ENCODE data around the gene MAMLD1.

MAMLD1 gene

DNA sequence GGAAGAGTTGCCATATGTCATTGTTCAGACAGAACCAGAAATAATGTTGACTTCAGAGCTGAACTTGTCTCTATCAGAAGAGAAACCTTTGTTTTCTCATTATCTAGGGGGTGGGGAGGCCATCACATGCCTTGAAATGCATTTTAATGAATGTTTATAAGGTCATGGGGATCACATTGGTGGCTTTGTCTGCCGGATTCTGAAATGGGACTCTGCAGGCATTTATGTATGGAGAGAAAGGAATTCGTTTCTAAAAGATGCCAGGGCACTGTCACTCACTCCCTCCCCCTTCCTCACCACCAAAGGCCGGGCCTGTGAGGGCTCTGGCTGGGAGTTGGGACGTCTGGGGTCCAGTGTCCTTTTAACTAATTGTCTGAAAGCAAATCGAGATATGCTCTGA is 102.2 kb downstream of the MAMLD1 start:
- DNase-seq: no peak

DNA sequence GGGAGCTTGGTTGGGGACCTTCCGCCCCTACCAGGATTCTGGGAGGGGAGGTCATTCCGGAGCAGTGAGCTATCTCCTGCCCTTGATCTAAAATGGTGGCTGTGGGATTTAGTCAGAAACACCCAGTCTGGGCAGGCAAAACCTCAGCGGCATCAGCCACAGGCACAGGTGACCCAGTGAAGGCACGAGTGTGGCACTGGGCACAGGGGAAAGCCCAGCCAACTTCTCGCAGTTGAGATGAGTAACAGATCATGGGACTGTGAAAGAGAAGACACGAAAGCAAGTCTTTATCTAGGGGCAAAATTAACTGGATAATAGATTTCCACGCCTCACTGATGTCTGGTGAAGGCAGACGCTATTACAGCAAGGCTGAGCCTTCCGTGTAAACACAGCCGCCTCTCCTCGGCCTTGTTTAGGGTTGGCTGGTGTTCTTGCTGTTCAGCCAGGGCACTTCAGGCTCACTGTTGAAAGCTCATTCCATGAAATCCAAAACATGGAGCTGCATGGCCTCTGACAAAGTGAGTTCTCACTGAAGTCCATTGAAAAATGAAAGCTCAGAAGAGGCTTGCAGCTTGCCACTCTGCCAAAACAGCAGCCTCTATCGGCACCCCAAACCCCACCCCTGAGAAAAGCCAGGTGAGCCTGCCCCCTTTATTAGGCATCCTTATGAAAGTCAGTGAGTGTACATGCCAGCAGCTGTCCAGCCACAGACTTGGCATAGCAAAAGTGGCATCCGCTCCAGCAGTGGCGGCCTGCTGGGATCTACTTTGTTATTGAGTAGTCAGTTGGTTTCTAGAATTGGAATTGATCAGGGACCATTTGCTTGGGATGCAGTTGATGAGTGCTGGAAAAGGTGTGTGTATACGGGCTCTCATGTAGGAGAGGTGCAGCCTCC is 103.0 kb downstream of the MAMLD1 start:
- no peak for DNase-seq

DNA sequence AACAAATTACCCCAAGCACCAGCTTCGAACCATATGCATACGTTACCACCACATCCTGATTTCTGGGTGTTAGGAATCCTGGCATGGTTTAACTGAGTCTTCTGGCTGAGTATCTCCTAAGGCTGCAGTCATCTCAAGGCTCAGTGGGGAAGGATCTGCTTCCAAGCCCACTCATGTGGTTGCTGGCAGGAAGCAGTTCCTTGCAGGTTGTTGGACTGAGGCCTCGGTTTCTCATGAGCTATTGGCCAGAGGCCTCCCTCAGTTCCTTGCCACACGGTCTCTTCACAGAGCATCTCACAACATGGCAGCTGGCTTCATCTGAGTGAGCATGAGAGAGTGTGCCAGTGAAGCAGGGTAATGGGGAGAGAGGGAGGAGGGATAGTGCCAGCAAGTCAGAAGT is 109.2 kb downstream of the MAMLD1 start:
- no peak for DNase-seq

DNA sequence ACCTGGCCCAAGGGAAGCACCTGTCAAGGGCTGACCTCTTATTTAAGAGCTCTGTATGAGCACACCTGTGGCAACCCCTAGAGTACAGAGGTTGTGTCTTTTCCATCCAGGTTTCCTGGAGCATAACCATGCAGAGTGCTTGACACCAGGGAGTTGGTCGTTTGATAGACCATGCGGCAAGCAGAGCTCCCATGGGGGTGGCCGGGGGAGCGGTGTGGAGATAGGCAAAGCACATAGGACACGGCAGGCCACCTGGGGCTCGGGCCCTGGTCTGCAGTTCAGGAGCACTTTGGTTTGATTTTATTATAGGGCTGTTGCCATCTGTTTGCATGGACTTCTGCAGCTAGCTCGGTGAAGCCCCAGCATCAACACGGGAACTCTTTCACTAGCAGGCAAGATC is 110.3 kb downstream of the MAMLD1 start:
- DNase-seq: no peak

DNA sequence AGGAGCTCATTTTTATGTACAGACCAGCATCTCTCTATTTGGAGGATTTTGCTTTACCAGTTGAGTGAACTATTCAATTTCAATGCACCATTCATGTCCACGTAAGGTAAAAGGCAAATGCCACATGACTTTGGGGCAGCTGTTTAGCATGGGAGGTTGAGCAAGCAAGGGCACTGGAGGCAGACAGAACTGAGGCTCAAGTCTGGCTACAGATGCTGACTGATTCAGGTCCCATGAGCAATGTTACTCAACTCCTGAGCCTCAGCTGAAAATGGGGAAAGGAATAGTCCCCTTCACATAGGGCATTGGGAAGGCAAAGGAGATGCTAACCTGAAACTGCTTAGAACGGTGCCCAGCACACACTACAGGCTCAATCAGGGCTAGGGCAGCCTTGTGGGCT is 112.3 kb downstream of the MAMLD1 start:
- DNase-seq: no peak

DNA sequence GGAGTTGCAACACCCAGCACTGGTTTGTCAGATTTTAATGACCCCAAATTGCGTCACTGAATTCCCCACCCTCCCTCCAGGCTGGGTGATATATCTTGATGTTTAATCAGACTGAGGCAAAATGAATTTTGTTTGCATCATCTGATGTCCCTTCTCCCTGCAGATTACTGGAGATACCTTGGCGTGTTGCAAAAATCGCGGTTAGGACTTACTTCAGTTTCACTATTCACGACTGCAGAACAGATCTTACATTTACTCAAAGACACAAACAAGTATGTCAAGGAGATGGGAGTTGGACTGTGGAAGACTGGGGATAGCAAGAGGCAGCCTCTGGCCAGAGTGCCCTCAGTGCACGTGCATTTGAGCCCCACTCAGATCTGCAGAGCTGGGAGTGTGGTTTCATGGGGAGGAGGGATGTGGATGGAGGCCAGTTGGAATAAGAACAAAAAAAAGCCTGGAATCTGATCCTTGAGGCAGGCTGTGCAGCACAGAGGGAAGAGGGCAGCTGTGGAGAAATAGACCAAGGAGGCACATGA is 113.1 kb downstream of the MAMLD1 start:
- no peak for DNase-seq

DNA sequence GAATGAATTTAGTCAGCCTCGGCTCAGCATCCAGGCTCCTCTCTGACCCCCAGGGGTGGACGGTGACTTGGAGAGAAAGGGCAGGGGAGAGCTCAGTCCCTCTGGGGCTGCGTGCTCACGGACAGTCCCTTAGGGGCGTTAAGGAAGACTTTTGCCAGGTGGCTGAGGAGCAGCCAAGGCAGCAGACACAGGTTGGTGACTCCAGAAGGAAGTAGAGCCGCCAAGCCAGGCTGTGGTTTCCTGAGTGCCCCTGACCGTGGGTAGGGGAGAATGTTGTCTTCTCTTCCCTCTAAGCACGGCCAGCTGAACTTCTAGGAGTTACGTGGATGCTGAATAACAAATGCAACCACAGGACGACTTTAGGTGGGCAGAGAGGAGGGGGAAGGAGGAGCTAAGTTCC is 114.3 kb downstream of the MAMLD1 start:
- DNase-seq: no peak

DNA sequence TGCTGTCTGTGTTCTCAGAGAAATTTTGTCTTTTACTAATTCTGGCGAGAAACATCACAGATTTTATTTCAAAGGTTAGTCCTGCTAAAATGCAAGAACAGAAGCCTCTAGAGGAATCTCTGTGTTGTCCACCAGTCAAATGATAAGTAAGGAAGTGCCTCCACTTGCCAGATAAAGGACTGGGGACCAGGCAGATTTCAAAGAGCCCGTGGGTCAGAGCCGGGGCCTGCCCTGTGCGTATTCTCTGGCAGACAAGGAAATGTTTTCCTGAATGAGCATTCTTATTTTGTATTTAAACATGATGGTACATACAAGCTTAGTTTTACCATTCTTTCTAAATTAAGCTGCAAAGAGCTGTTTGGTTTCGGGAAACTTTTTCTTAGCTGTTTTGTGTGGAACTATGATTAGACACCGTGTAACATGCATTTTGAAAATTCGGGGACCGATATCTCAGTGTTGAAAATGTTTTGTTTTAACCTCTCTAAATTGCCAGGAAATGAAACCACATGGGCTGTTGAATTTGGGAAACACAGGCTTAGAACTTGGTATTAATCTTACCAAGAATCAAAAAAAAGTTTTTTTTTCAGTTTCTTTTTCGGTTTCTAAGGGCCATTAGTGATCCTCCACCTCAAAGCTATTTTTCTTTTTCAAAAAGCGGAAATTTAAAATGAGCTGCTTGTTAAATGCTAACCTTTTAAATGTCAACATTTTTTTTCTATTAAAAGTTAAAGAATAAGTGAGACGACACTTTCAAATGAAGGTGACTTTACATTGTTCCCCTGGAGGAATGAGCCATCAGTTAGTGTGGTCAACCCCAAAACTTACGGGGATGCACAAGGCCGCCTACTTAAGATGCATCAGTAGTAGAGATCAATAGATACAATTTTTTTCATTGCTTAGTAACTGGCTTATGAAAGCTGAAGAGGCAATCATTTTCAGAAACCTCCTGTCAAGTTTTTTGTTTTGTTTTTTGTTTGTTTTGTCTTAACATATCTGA is 115.7 kb downstream of the MAMLD1 start:
- DNase-seq: peak; percentile 46

DNA sequence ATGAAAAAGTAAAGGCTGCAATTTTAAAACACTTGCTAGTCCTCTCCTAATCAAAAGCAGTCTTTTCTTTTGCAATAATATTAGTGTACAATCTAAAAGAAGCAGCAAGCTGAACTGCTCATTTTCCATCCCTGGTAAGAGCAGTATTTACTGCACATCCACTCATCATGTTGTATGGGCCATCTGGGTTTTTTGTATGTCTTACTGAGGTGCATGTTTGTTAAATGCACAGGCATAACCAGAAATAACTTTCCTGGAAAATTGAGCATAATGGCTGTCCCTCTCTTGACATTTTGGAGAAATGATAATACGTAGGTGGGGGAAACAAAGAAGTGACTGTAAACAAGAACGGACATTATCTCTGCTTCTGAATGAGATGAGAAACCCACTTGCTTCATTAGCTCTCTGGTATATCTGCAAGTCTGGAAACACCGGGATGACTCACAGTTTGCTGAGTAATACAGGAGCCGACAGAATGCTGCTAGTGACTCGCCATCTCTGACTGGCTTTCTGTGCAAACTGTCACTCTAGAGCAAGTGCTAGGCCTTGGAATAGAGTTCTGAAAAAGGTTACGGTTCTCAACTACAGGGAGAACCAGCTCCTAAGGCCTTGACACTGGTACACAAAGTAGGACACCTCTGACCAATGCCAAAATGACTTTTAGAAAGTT is 119.6 kb downstream of the MAMLD1 start:
- peak; percentile 64 for DNase-seq

DNA sequence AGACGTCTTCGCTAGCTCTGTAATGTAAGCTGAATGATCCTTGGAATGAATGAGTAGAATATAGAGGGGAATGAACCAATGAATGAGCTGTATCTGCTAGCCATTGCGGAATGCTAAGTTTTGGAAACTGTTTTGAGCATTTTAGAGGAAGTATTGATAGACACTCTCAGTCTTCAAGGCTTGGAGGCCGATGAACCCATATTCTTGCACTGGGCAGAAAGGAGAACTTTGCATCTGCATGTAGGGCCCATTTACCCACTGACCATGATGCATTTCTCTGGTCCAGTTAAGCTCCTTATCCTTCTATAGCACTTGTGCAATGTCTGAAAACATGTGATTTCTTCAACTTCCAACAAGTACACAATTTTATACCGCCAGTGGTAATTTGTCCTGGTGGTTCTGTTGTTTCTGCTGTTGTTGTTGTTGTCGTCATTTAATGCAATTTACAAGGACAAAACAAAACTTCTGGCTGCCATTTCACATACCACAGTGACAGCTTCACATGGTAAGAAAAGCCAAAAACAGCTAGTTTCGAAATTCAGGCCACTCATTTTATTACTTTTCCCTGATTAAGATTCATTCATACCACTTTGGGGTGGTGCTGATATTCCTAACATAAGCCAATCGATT is 120.4 kb downstream of the MAMLD1 start:
- no peak for DNase-seq

DNA sequence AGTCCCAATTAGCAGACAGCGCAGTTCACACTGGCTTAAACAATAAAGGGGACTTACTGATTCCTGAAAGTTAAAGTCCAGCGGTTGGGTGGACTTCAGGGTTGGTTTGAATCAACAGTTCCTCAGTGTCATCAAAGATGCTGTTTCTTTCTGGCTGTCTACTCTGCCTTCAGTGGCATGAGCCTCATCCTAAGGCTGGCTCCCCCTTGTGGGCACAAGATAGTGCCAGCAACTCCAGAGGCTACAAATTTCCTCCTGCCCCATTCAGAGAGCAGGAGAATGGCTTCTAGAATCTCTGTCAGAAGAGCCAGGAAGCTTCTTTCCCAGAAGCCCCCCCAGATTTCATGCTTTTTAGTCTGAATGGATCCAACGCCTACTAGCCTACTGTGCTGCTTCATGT is 122.9 kb downstream of the MAMLD1 start:
- DNase-seq: peak; percentile 61

DNA sequence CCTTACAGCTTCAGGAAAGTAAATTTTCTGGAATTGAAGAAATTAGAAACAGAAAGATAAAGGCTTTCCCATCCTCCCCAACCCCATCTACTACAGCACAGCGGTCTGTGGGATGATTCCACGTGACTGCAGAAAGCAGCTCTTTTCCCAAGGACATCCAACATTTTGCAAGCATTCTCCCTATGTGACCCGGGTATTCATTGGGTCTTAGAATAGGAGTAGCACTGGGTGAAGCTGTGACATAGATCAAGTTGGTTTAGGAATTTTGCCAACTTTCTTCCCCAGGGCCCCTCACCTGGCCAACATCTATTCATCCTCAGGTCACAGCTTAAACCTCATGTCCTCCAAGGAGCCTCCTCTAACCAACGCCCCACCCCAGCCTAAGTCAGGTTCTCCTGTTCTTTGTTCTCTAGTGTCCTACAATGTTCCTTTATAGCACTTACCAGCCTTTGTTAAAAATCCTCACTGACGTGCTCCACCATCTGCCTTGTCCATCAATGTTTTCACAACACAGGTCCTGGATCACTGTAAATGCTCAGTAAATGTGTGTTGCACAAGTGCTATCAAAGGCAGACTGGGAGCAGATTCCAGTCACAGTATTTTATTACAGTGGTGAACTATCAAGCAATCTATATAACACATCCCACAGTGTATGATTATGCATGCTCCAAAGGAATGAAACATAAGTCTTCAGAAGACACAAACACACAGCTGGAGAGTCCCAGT is 124.4 kb downstream of the MAMLD1 start:
- no peak for DNase-seq

DNA sequence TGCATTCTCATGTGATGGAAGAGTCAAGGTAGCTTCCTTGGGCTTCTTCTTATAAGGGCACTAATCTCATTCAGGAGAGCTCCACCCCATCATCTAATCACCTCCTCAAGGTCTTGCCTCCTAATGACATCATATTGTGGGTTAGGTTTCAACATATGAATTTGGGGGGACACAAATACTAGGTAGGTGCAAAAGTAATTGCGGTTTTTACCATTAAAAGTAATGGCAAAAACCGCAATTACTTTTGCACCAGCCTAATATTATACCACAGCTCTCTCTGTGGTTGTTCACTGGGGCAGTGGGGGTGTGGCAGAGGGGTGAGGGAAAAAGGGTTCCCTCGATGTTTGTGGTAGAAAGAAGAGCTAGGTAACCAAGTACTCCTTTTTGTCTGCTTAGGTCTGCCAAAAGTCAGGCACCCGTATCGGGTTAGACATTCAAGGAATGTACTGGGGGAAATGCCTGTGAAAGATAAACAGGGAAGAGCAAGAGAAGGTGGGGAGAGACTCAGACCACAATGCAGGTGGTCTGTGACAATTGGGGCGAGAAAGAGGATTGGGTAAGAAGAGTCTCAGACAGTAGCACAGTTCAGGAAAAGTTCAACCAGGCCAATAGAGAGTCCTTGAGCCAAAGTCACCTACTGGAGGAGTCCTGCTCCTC is 126.4 kb downstream of the MAMLD1 start:
- DNase-seq: no peak

DNA sequence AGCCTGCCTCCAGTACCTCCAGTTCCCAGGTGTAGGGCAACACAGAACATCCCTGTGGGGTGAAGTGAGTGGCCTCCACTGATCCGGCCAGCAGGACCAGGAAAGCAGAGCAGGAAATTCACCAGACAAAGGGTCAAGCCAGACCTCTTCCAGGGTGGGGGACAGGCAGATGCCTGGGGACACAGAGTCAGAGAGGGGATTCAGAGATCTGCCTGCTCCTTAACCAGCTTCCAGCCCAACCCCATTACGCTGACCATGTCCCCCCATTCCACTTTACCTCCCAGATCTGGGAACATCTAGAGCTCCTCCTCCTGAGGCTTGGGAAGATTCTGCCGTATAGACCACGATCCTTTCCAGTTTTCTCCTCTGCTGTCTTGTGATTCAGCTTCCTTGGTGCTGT is 132.4 kb downstream of the MAMLD1 start:
- DNase-seq: no peak

DNA sequence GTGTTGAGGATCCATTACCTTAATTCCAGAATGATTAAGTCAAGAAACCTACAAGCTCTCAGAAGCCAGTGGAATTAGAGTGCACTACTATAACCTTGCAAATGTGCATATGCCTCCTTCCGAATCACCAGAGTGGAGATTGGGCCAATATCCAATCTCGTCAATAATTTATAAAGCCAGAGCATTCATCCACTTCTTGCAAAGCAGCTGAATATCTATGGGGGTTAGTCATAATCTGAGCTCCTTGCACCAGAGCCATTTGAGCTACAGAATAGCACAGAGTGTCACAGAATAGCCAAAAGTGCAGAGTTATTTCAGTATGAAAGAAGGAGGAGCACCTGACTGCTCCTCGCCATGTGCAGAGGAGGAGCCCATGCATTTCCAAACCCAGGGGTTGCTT is 136.1 kb downstream of the MAMLD1 start:
- DNase-seq: no peak

DNA sequence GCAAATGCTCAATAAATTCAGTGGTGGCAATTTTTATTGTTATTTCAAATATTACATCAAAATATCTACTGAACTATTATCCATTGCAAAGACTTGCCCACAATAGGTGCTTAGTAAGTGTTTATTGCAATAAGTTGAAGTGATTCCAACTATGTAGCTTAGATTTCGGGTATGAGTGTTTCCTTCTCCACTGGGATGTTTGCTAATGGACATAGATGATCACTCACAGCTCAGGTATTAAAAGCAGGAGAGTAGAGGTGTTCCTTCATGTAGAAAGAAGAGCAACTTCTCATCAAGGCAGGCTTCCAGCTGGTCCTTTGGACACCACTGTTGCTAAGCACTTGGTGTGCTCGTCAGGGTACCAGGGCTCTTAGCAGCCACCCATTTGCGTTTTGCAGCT is 139.0 kb downstream of the MAMLD1 start:
- no peak for DNase-seq

DNA sequence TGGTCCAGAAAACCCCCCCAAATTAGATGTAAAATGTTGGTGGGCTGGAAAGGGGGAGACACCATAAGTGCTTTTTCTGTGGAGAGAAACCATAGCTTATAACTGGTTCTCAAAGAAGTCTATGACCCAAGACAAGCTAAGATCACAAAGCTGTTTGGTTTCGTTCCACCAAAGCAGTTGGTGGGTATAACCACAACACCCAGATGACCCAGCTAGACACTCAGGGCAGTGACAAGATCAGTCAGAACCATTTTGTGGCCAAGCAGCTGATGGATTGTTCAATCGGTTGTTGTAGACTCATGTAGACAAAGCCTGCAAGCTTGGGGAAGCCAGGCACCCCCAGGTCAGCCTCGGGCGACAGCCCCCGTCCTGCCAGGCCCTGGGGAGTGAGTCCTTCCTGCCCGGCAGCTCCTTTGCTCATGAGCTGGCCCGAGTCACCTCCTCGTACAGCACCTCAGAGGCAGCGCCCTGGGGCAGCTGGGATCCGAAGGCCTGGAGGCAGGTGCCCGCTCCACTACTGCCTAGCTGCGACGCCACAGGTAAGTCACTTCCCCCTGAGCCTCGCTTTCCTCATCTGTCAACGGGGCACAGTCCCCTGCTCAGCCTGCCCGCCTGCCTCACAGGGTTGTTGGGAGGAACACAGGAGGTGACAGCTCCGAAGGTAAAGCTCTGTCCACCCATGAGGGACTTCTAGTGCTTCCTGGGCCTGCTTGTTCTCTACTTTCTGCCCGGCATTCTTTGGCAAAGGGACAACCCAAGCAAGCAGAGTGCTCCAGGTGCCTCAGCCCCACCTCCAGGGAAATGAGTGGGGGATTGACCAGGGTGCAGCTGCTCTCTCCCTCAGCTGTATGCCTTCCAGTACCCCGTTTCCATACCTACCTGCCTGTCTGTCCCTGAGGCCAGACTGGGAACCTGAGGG is 140.1 kb downstream of the MAMLD1 start:
- DNase-seq: no peak

DNA sequence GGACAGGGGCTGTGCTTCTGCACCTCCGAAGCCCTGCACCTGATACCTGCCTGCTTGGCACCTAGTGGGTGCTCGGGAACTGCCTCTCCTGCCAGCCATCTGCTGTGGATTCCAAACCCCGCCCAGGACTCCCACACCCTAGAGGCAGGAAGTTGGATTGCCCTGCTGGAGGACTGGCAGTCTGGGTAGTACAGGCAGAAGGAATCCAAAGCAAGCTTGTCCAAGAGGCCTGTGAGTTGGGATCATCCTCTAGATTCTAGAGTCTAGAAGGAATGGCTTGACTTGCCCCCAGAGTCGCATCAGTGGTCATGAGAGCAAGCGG is 140.7 kb downstream of the MAMLD1 start:
- no peak for DNase-seq

DNA sequence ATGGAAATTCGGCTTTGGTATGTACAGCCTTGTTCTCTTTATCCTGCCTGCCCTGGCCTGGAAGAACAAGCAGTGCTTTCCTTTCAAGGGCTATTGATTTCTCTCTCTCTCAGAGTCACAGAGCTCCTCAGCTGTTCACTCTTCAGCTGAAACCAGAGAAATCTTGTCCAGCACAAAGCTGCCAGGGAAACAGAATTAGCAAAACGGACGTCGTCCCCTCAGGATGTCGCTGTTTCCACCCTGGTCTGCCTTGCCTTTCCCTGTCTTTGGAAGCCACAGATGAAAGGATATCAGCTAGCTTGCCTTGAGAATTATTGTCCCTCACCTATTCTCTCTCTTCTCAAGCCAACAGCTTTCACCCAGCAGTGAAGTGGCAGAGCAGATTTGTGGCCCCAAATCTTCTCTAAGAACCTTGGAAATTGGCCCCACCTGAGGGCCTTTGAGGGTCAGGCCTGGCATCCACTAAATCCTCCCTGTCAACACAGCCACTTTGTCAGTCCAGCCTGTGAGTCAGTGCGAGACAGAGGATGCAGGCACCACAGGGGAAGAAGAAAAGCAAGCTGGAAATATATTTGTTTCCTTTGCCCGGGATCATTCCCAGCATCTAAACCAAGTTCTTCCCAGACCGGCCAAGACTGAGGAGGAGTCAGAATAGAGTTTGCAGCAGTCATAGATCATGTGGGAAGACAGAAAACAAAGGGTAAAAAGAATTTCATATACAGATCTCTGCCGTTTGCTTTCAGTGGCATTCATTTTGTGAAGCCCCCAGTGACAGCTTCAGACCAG is 141.5 kb downstream of the MAMLD1 start:
- DNase-seq: no peak
